HEK293 (cell line): Measurements from ENCODE around the gene TSHZ2.

Experiments
- TF ChIP-seq, protein P1 (sequence below): fragments of 450-650 bp; formaldehyde crosslinking; IDR thresholded peaks from 2 replicates; pipeline ENCODE4 v1.5.1; 2016; ENCODE audit warnings: missing biosample characterization, missing genetic modification characterization
- TF ChIP-seq, protein P2 (sequence below): fragments of 450-650 bp; formaldehyde crosslinking; IDR thresholded peaks from 2 replicates; pipeline ENCODE4 v1.5.1; 2016; ENCODE audit warnings: missing biosample characterization, missing genetic modification characterization
- TF ChIP-seq, protein P3 (sequence below): fragments of 450-650 bp; formaldehyde crosslinking; IDR thresholded peaks from 2 replicates; pipeline ENCODE4 v1.5.1; 2016; ENCODE audit warnings: missing biosample characterization, missing genetic modification characterization

DNA sequence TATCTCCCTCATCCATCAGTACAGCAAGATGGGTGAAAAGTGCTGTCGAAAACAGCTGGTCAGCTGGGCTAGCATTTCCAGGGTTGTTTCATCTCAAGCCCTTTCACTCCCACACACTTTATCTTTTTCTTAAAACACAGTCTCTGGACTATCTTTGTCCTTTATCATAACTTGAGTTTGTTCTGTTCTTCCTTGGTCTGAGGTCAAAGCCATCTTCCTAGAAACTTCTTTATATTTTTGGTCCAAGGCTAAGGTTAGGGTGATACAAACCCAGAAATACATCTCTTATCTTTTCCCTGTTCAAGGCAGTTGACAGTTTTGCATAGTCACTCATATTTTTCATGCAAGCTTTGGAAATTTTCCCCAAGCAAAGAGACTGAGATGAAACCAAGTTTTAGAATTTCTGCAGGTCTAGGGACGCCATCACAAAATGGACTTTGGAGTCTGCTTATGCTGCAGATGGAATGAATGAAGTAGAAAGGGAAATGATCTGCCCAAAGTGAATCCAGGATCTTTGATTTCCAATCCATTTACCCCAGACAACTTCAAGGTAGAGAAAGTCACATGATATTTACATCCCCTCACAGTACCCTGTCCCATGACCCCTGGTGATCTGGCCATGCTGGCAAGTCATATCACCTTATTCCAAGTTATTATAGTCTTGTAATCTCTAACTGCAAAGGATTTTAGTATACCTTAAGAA lies 324.4 kb downstream of the TSHZ2 start:
- TF ChIP-seq, protein P1, sequence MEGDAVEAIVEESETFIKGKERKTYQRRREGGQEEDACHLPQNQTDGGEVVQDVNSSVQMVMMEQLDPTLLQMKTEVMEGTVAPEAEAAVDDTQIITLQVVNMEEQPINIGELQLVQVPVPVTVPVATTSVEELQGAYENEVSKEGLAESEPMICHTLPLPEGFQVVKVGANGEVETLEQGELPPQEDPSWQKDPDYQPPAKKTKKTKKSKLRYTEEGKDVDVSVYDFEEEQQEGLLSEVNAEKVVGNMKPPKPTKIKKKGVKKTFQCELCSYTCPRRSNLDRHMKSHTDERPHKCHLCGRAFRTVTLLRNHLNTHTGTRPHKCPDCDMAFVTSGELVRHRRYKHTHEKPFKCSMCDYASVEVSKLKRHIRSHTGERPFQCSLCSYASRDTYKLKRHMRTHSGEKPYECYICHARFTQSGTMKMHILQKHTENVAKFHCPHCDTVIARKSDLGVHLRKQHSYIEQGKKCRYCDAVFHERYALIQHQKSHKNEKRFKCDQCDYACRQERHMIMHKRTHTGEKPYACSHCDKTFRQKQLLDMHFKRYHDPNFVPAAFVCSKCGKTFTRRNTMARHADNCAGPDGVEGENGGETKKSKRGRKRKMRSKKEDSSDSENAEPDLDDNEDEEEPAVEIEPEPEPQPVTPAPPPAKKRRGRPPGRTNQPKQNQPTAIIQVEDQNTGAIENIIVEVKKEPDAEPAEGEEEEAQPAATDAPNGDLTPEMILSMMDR (tag by site-specific recombination), result no peak
- TF ChIP-seq, protein P2, sequence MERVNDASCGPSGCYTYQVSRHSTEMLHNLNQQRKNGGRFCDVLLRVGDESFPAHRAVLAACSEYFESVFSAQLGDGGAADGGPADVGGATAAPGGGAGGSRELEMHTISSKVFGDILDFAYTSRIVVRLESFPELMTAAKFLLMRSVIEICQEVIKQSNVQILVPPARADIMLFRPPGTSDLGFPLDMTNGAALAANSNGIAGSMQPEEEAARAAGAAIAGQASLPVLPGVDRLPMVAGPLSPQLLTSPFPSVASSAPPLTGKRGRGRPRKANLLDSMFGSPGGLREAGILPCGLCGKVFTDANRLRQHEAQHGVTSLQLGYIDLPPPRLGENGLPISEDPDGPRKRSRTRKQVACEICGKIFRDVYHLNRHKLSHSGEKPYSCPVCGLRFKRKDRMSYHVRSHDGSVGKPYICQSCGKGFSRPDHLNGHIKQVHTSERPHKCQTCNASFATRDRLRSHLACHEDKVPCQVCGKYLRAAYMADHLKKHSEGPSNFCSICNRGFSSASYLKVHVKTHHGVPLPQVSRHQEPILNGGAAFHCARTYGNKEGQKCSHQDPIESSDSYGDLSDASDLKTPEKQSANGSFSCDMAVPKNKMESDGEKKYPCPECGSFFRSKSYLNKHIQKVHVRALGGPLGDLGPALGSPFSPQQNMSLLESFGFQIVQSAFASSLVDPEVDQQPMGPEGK (tag by site-specific recombination), result no peak
- TF ChIP-seq, protein P3, sequence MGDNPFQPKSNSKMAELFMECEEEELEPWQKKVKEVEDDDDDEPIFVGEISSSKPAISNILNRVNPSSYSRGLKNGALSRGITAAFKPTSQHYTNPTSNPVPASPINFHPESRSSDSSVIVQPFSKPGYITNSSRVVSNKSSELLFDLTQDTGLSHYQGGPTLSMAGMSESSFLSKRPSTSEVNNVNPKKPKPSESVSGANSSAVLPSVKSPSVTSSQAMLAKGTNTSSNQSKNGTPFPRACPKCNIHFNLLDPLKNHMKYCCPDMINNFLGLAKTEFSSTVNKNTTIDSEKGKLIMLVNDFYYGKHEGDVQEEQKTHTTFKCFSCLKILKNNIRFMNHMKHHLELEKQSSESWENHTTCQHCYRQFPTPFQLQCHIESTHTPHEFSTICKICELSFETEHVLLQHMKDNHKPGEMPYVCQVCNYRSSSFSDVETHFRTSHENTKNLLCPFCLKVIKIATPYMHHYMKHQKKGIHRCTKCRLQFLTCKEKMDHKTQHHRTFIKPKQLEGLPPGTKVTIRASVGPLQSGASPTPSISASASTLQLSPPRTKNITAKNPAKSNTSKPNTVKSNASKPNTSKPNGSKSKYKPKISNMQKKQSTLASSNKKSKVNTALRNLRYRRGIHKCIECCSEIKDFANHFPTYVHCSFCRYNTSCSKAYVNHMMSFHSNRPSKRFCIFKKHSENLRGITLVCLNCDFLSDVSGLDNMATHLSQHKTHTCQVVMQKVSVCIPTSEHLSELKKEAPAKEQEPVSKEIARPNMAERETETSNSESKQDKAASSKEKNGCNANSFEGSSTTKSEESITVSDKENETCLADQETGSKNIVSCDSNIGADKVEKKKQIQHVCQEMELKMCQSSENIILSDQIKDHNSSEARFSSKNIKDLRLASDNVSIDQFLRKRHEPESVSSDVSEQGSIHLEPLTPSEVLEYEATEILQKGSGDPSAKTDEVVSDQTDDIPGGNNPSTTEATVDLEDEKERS, result no peak
